Stimulated activated CD4-positive, alpha-beta T cell treated with anti-CD3 and anti-CD28 coated beads, Interleukin-12 subunit alpha, Interleukin-12 subunit beta, amount 100 ng/mL, for 48 hours (primary cell): ENCODE results near the gene LZTS3.
"Not testable (repeated sequence)": the region's sequence is repeated elsewhere in the genome, so short reads cannot be mapped to it uniquely, and the experiment has no call there.

ENCODE experiments used
- DNase-seq, 3 donors: peaks; one replicate each; pipeline ENCODE4 v3.0.0-alpha.2; 2020; ENCODE audit warnings: low read depth in 2 of 3, low spot score in 1 of 3

The LZTS3 gene

DNA sequence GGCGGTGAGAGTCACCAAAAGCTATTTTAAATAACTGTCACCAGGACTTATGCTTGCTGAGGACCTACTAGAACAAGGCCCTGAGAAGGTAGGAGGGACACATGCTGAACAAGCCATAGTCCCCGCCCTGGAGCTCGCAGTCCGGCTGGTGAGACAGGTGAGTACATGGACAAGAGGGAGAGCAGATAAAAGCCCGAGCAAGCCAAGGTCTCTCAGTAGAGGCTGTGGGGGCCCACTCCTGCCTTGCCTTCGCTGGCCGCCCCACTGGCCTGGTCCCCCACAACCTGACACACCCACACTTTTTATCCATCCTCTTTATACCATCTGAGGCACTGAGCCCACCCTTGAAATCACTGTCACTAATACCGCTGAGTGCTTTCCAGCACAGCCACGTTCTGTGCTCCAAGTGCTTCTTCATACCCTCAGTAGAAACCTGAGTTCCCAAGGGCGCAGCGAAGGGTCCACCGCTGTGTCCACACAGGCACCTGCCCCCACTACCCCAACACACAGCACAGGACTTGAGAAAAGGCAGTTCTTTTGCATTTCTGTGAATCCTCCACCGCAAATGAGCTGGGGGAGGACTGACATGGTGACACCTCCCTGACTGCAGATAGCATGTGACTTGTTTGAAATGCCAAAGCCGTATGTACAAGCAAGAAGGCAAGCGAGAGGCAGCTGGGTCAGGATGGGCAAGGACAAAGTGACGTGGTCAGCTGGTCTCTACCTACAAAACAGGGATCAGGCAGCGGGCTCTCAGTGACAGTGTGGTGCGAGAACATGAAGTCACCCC lies 19.1 kb upstream of the LZTS3 start:
- no peak for DNase-seq

DNA sequence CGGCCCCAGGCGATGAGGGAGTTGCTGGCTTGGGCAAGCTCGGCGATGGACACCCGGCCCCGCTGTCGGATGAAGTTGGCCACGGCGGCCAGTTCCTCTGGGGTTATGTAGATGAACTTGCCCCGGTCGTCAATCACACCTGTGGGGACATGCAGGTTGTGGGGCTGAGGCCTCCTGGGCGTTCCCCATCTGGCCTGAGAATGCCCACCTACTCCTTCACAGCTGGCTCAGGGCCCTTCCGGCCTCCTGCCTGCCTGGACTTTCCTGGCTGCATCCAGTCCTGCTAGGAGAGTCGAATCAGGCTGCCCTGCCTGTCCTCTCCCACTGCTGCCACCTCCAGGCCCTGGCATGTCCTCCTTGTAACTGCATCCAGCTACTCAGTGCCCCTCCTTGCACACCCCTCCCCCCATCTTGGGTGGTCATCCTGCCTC lies 17.3 kb upstream of the LZTS3 start:
- no peak for DNase-seq

DNA sequence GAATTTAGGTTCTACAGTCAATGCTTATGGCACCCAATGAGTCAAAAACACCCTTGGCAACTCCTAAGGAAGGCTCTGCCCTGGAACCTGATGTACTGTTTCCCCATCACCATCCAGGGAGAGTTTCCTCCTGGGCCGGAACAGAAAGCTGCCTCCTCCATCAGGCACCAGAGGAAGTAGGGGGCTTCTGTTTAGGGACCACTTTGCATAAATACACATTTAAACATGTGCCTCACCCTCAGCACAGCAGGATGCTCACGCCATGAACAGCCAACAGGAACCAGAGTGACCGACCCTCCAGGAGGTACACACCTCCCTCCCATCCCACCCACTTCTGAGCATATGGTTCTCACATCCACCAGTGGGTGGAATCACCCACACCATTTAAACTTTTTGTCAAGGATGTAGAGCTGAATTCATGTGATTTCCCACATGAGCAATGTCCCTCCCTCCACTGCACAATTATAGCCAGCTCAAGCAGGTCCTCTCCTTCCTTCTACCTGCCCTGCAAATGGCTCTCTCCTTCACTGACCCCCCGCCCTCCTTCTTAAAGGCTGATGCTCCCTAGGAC lies 16.3 kb upstream of the LZTS3 start:
- no peak for DNase-seq

DNA sequence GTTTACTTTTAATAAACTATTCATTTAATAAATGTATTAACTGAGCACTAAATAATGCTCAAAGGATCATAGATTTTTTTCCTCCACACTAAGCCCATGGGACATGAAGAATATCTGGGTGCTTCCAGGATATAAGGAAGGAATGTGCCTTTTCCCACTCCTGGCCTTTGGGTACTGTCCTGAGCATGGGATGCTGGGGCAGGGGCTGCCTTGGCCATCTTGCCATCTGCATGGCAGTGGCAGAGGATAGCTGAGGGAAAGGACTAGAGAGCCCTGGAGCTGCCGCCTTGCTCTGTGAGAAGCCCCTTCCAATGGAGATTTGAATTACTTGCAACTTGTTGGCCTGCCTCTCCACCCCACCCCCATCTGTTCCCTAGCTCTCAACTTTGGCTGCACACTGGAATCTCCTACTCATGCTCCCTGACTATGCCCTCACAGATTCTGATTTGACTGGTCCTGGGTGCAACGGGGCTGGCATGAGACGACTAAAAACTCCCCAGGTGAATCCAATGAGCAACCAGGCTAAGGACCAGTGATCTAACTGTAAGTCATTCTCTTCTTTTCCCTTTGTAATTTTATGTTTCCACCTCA lies 15.6 kb upstream of the LZTS3 start:
- no peak for DNase-seq

DNA sequence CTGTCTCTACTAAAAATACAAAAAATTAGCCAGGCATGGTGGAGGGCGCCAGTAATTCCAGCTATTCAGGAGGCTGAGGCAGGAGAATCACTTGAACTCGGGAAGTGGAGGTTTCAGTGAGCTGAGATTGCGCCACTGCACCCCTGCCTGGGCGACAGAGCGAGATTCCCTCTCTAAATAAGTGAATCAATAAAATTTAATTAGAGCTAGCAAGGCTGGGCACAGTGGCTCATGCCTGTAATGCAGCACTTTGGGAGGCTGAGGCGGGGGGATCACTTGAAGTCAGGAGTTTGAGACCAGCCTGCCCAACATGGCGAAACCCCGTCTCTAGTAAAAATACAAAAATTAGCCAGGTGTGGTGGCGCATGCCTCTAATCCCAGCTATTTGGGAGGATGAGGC lies 14.5 kb upstream of the LZTS3 start:
- not testable (repeated sequence) for DNase-seq

DNA sequence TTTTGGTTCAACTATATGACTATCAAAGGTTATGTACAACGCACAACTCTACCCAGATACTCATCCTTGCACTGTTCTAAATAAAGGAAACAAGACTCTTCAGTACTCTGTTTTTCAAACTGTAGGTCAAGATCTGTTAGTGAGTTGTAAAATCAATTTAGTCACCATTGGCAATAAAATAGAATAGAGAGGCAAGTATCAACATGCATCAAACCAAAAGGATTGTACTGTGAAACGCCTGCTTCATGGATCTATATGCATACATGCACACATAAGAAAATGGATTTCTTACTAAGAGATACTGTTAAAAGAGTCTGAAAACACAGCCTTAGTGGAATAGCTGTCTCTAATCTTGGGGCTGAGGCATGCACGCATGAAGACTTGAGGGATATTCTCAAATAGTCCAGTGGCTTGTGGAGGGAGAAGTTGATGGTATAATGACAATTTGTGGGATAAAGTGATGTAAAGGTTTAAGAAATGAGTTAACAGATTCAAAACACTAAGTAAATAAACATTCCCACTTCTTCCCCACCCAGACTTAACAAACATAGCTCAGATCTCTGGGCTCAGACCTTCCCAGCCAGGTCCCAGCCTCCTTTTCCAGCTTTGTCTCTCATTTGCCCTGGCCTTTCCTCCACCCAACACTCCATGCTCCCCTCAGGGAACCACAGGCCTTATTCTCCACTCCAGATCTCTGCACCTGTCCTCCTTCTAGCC lies 10.7 kb upstream of the LZTS3 start:
- DNase-seq = no peak

DNA sequence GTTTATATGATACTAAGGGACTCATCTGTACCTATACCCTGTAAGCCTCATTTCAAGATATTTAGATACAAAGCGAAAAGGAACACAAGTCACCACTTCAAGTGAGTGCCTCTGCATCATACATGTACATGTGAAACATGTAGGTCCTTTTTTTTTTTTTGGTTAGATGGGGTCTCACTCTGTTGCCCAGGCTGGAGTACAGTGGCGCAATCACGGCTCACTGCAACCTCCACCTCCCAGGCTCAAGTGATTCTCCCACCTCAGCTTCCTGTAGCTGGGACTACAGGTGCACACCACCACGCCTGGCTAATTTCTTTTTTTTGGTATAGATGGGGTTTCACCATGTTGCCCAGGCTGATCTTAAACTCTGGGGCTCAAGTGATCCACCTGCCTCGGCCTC lies 9.1 kb upstream of the LZTS3 start:
- DNase-seq = not testable (repeated sequence)

DNA sequence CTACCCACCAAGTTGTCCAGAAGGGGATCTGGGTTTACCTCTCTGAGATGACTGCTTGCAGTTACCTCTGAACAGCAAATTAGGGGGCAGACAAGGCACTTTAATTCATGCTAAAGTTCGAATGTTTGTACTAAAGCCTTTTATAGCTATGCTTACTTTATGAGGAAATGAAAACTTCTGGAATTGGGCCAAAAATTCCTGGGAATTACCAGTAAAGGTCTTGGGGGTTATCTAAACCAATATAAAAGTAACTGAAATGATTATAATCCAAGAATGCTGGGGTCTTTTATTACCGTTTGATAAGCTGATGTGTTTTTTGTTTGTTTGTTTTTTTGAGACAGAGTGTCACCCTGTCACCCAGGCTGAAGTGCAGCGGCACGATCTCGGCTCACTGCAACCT lies 7.9 kb upstream of the LZTS3 start:
- DNase-seq = no peak

DNA sequence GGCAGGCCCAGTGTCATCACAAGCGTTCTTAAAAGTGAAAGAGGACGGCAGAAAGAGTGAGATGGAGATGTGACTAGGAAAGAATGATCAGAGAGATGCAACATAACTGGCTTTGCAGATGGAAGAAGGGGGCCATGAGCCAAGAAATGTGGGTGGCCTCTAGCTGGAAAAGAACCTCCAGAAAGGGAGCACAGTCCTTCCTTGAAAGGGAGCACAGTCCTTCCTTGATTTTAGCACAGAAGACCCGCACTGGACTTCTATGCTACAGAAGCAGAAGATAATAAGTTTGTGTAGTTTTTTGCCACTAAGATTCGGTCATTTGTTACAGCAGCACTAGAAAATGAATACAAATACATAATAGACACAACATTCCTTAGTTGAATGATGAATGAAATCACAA lies 7.0 kb upstream of the LZTS3 start:
- no peak for DNase-seq

DNA sequence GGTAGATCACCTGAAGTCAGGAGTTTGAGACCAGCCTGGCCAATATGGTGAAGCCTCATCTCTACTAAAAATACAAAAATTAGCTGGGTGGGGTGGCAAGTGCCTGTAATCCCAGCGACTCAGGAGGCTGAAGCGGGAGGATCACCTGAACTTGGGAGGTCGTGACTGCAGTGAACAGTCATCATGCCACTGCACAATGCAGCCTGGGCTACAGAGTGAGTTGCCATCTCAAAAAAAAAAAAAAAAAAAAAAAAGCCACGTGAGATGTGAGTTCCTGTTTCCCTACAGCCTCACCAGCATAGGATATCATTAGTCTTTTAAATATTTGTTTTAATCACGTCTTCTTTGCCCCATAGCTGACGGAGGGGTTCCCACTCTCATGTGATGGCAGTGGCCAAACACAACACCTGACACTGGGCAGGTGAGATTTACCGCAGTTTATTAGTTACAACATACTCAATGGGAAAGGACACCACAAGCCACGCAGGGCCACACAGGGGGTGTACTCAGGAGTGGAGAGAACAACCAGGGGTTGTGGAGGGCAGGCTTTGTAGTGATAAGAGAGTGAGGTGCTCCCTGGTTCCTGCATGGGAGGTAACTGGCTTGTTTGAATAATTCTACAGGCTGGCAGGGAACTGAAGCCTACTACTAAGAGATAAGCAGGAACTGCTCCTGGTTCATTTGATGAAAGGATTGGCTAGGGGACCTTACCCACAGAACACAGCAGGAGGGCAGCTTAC lies 4.6 kb upstream of the LZTS3 start:
- no peak for DNase-seq

DNA sequence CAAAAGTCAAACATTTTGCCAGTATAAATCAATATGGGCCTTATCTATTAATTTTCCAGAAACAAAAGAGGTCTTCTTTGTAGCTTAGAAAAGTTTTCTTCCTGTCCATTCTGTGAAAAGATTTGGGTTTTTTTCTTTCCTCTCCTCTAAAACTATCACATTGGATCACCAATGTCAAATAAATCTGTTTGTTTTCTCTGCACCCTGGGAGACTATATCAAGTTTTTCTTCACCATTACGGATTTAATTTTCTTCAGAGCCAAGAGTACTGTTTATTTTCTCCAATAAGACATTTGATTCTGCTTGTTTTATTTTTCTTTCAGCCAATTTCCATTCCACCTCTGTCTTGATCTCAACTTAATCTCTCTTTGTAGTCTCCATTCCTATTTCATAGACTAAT lies 1.9 kb upstream of the LZTS3 start:
- DNase-seq = no peak

DNA sequence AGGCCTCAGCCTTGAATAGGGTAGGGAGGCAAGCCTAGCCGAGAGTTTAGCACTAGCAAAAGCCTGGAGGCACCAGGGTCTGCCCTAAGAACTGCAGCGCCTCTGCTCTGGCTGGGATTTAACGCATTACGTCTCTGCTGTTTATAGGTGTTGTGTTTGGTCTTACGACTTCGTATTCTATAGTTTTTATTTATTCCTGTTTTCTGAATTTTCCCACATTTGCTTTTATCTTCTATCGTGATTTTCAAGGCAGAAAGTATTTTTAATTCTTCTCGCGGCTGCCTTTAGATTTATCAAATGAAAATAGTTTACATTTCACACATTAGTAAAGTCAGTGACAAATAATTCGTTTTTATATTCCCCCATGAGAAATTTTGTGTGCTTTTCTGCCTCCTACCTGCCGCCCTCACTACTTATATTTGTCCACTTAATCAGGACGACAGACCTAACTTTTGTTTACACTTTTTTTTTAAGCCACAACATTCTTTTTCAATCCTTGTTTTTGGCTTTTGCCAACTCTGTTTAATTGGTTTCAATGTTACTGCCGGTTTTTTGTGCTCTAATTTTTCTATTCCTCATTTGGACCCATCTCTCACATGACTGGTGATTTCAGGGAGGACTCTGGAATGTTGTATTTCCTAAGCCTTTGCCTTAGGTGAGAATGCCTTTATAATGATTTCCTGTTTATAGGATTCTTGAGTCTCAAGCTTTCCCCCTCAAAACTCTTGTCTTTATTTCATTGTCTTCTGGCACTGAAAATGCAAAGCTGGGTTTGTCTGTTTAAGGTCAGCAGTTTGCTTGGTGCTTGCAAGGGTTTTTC lies 1.3 kb upstream of the LZTS3 start:
- DNase-seq = no peak

DNA sequence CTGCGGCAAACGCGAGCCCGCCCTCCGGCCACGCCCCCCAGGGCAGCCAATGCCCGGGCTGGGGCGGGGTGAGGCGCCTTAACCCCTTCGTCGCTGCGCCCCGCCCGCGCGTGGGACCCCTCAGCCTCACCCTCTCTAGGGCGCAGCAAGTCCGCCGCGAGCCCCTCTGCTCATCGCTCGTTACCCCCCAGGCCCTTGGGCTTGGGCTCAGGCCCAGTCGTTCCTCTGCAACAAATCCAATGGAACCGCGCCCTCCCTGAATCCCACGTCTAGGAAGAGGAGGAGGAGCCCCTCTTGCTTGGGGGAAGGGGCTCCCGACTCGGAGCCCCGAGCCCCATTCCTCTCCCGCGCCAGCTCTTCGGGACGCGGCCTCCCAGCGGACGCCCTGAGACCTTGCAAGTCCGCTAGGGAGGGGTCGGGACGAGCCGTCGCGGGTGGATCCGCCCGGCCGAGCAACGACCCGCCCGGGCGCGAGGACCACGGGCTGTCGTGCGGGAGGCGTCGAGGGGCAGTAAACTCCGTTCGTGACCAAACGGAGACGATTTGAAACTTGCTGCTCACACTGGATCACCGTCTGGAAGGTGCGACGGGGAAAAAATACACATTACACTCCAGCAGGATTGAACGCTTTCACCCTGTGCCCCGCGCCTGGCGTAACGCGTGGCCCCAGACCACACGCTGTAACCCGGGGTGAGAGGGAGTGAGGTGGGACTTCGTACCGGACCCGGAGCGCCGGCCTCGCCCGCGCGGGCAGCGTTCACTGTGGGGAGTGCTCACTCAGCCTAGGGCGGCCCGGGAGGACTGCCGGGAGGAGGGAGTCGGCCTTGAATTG lies 477 bp upstream of the LZTS3 start:
- DNase-seq = peak; percentile 74 to 90 (median 81)

DNA sequence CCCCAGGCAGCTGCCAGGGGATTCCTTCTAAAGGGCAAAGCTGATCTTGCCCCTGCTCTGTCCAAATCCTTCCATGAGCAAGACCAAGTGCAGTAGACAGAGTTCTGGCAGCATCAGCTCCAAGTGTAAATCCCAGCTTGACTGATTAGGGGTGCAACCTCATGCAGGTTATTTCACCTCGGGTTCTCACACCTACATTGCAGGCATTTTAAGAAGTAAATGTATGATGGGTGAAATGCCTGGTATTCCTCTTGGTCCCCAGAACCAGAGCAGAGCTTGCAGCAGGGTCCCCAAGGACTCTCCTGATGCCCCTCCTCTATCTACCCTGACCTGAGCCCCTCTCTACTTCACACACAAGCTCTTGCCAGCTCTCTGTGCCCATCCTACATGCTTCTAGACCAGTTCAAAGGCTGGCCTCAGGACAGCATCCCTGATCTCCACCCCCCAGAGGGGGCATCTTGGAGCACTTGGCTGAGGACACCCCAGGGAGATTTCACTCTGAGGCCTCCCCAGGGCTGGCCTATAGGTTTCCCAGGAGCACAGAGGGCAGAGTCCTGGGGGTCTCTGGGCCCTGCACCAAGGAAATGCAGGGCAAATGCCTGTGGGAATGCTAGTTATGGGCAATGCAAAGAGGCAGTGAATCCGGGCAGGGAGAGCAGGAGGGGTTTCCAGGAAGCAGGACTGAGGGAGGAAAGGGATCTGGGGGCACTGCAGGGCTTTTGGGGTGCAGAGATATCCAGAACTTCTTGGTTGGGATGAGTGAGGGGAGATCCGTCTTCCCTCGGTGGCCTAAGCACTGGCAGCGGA lies 1.0 kb downstream of the LZTS3 start:
- DNase-seq = no peak

DNA sequence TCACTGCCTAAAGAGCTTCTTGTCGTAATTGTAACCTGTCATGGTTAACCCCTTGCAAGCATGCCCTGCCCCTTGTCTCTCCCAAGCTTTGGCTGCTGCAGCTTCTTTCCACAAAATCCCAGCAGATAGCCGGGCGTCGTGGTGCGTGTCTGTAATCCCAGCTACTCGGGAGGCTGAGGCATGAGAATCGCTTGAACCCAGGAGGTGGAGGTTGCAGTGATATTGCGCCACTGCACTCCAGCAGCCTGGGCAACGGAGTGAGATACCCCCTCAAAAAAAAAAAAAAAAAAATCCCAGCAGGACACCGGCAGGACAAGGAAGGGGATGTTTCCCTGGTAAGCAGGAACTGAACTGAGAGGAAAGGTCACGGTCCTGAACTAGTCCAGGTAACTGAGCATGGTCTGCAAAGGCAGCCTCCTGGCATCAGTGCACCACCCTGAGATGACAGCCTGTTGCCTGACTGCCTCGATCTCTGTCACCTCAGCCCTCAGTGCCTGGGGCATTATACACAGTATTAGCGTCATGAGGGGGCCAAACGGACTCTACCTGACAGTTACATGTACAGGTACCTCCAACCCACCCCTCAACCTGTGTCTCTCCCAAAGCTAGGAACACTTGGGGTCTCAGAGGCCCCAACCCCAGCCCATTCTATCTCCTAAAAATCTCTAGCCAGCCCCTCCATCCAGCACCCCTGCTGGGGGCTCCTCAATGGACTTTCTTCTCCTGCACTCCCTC lies 1.8 kb downstream of the LZTS3 start:
- DNase-seq = no peak

DNA sequence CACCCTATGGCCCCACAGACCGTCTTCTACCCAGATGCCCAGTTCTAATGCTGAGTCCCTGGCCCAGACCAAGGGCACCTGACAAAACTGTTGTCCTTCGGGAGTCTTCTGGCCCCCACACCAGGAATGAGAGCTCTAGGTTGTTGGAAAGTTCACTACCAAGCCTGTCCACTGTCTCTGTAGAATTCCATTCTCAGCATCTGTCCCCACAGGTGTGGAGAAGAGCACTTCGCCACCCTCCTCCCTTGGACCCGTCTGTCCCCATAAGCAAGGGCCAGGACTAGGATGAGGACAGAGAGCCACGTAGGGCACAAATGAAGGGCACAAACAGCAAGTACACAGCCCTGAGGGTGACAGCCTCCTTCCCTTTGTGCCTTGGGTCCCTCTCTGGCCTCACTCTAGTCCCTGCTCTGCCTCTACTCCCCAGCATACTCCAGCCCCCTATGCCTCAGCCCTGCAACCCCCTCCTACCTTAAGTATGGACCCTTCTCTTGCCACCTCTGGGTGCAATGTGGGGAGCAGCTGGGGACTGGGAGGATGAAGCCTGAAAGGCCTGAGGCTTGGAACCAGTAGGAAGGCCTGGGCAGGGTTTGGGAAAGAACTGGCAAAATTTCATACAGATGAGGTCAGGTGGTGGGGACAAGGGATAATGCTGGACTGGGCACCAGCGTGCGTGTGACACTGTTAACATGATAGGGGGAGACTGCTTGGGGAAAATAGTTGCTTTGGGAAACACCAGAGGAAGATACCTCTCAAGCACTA lies 4.3 kb downstream of the LZTS3 start:
- no peak for DNase-seq

DNA sequence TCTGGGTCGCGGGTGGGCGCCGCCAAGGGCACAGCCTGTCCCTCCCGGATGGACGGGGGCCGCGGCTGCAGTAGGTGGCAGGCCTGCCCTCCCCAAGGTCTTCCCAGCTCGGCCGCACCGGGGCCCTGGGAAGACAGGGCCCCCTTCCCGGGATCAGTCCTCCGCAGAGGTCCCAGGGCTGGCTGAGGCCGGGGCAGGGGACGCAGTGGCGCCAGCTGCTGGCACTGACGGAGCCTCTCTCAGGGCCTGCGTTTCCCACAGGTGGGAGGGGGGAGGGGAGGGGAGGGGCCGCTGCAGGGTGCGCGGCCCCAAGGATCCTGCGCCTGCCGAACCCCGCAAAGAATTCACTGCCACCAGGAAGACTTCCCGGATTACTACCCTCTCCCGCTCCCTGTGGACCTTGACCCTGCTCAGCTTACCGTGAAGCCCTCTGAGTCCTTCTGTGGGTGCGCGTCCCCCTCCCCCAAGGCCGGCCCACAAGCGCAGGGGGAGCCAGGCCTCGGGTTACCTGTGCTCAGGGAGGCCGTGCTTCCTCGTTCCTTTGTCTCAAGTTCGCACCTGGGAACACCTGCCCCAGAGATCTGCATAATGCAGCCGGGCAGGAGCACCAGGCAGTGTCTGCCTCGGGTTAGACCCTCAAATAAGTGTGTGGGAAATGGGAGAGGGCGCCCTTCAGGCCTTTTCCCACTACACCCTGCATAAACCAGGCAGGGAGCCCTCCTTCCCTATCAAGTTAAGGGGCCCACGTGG lies 5.1 kb downstream of the LZTS3 start:
- no peak for DNase-seq
